HG03025 (cell line): ENCODE measurements around the gene EPAS1.

ENCODE experiments used
- ATAC-seq: cut with Tn5 transposase; IDR thresholded peaks from one replicate; pipeline ENCODE4 v1.9.1; 2021; ENCODE audit warnings: mild to moderate bottlenecking, moderate library complexity; ENCODE audit not compliant: unreplicated experiment, low FRiP score

The EPAS1 gene

DNA sequence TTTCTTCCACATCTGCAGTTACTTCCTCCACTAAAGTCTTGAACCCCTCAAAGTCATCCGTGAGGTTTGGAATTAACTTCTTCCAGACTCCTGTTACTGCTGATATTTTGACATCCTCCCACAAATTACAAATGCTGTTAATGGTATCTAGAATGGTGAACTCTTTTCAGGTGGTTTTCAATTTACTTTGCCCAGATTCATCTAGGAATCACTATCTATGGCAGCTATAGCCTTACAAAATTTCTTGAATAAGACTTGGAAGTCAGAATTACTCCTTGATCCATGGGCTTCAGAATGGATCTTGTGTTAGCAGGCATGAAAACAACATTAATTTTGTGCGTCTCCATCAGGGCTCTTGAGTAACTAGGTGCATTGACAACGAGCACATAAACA is 19.9 kb downstream of the EPAS1 start:
- no peak for ATAC-seq

DNA sequence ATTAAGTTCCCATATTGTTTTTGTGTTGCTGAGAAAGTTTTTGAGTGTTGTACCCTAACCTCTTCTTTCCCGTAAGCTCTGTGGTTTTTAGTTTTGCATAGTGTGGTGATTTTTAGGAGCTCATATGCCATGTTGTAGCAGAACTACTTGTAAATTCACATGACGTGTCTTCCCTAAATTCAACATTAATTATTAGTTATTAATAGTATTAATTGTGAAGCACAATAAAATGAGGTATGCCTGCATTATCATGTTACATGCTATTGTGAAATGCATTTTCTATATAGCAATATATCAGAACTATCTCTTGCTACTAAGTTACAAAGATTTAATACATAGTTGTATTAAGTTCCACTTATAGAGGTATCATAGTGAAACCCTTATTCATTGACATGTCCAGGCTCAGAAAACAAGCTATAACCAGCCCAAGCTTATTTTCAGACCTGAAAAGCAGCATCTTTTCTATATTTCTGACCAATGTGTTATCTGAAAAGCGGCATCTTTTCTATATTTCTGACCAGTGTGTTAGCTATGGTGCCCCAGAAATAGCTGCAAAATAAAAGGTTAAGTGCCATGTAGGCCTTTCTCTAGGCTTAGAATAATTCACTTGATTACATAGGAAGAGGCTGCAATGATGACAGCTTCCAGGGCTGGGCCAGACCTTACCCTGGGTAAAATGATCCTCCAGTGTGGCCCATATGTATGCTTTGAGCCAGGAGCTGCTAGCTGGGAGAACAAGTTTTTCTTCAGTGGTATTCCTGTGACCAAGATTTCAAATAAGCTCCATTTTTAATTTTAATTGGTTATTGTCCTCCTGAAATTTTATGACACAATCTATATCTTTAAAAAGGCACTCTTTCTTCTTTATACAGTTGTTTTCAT is 21.6 kb downstream of the EPAS1 start:
- no peak for ATAC-seq

DNA sequence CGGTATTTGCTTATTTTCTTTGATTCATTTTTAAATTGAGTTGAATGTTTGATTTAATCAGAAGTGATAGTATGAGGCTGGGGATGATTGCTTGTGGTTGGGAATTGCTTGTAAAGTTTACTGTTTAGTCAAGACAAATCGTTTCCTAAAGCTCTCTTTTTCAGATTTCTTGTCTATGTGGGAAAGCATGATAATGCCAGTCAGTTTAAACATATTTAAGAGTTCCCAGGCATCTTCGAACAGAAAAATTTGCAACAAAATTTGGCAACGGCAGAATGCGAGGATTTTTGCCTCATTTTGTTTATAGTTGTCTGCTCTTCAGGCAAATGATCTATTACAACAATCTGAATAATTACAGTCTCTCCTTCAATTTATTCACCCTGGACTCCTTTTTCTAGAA is 22.5 kb downstream of the EPAS1 start:
- no peak for ATAC-seq

DNA sequence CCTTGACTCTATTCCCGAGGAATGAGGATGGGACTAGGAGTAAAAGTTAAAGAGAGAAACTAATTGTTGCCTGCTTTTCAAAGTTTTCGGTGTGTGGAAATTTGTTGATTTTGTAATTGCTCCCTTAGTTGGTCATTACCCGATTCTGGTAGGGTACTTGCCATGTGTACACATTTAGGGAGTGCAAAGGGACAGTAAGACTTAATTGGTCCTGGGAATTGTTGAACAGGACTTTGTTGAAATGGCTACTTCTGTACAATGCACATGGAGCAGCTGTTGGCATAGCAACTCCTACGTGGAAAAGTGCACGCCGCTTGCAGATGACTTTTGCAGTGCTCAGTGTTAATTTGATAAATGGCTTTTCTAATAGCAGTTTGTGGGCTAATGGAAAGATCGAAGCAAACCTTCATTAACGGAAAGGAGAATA is 22.9 kb downstream of the EPAS1 start:
- no peak for ATAC-seq

DNA sequence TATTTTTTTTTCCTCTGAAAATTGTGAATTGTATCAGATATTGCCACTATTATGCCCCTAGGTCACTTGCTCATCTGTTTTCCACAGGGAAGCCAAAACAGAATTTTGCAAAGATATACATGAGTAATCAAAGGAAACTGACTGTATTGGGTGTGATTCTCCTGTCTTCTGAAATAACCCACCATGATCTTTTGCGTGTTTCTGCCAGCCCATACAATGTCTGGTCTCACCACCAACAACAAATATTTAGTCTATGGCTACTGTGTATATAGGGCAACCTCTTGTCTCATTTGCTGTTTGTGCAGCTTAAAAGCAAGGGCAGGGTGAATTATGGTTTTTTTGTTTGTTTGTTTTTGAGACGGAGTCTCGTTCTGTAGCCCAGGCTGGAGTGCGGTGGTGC is 26.5 kb downstream of the EPAS1 start:
- ATAC-seq: no peak

DNA sequence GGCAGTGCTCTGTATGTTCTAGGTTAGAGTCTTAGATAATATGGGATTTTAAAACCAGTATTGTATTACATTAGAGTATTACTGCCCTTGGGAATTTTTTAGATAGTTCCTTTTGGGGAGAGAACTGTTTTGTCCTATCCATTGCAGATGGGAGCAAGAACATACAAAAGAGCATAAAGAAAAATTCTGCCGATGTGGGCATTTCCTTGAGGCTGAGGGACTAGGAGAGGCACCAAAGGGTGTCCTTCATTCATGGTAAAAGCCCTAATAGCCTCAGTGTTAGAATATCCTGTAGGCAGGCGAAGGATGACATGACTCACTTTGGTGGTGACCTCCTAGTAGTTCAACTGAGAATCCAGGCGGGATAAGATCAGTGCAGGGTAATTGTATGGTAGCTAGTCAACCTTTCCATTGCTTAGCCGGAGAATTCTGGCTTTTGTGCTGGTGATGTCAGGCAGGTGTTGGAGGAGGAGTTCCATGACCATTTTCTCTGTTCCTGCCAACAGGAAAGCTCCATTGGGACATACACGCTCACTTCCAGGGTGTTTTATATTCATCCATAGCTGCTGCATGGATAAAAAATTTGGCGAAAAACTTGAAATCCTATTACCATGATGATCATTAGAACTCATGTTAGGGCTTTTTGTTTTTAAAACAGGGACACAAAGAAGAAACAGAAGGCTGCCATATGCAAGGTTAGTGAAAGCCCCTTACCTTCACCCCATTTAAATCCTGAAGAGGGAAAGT is 28.1 kb downstream of the EPAS1 start:
- no peak for ATAC-seq

DNA sequence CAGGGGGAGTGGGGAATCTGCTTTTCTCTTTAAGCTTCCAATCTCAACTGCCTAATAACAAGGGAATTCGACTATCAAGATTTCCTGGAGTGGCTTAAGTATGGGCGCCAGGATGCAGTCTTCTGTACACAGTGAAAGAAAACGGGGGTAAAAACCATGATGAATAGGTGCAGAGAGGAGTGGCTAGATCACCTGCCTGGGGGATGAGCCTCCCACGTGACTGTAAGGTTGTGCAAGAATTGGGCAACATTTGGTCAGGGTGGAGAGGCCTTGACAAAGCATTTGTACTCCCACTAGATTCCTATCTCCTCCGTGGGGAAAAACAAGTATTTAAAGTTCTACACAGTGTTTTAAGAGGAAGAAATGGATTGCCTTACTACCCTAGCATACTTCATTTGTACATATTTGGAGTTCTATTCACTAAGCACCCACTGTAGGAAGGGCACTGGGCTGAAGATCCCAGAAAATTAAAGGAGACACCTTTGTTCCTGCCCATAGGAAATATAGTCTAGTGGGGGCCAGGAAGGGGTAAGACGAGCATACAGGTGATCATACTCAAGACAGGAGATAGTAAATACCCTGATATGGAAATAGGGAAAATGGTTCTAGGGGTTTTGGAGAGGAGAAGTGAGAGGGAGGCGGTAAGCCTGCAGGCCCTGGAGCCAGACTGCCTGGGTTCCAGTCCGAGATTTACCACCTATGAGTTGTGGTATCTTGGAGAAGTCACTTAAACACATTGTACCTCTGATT is 29.2 kb downstream of the EPAS1 start:
- no peak for ATAC-seq

DNA sequence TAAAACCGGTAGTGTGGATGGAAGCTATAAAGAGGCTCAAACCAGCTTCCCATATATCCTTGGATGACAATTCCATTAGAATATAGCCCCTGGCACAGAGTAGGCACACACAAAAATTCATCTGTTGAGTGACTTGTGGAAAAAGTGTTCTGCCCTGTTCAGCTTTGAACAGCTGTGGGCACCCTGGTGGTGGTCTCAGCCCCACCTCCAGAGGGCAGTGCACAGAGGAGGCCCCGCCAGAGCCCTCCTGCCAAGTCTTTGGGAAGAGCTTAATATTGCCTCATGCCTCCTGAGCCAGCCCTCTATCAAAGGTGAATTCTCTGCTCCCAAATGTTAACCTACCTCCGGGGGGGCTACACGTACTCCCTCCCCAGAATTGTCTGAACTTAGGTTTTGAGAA is 30.4 kb downstream of the EPAS1 start:
- ATAC-seq: no peak

DNA sequence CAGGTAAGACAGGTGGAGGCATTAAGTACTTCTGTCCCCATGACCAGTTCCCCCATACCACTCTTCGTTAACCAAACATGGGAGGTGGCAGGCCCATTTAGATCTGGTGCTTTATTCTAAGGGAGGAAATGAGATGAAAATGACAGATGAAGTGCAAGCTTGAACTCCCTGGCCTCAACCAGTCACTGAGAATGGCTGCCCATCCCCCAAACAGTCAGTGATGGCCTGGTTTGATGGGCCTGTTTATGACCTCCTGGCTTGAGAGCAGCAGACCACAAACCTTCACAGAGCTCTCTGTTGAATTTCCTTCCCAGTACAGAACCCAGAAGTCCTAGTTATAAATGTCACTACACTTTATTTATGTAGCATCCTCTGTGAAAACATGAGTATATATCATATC is 31.1 kb downstream of the EPAS1 start:
- no peak for ATAC-seq

DNA sequence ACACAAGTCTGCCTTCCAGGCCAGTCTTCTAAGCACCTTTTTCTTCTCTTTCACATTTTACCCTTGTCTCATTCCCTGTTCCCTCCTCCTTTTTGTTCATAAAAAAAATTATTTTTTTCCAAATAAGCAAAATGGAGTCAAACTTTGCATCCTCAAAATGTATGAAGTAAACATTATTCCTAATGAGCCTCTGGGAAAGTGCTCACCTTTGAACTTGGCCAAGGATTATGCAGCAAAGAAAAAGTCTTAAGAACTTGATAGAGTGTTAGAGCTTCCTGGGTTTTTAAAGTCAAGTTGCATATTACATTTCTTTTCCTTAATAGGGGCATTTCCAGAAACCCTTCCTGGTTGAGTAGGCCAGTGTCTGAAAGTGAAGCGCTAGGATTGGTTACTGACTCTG is 31.6 kb downstream of the EPAS1 start:
- ATAC-seq: no peak

DNA sequence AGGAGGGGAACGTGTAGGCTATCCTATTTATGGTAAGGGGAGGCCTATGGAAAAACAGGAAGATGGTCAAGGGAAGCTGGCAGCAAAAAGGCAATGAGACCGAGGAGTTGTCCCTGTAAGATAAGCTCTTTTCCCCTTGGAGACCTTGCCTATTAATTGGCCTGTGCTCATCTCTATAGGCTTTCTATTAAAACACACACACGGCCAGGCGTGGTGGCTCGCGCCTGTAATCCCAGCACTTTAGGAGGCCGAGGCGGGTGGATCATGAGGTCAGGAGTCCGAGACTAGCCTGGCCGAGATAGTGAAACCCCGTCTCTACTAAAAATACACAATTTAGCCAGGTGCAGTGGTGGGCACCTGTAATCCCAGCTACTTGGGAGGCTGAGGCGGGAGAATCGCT is 32.1 kb downstream of the EPAS1 start:
- no peak for ATAC-seq

DNA sequence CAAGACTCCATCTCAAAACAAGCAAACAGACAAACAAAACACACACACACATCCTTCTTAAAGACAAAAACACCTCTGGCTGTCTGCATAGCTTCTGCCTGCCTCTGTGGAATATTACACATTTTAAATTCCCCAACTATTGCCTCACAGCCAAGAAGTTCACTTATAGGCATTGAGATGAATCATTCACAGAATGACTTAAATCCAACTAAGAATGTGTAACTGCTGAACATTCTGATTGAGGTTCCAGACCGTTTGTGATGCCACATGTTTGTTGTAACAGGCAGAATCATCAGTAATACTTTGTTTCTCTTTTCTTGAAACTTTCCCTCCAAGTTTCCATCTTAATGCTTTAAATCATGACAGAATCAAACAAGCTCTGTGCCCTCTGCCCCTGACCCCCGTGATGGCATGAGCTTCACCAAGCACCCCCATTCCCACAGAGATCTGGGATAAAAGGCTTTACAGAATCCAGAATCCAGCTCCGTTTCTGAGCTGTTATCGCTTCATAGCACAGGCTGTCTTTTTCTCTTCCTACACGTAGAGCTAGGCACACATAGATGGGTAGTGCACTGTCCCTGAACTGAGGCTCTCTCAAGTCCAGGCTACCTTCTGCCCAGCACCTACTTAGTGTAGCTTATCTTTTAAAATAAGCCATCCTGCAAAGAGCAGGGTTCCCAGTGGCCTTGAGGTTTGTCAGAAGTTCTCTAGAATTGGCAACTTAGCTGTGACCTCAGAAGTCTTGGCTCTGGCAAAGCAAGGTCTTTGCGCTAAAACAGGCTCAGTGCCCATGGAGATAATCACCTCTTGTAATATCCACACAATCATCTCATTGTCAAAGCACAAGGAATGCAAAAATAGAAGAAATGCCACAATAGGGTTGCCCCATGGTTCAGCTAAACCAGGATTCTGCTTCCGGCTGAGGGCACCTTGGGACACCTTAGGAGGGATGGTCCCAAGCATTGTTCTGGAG is 32.9 kb downstream of the EPAS1 start:
- no peak for ATAC-seq

DNA sequence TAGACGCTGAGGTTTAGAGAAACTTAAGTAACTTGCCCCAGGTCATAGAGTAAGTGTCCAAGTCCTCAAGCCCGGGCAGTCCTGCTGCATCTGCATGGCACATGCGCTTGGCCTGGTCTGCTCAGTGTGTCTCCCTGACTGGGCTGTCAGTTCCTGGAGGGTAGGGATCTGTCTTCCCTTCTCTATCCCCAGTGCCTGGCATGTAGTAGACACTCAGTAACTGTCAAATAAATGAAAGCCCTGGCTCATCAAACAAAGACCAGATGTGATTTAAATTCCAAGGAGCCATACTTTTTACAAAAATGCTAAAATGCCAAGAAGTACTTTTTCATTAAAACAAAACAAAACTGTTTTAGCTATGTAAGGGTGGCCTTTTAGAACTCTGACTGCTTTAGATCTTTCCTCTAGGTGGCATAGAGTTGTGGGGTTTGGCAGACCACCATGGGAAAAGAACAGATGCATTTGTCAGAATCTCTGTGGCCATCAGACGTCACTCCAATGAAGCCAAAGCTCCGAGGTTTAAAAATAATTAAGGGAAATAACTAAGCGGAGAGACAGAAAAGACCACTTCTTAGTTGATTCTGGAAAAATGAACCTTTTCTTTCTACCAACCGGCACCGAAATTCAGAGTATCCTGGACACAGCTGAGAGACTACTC is 34.0 kb downstream of the EPAS1 start:
- ATAC-seq: no peak

DNA sequence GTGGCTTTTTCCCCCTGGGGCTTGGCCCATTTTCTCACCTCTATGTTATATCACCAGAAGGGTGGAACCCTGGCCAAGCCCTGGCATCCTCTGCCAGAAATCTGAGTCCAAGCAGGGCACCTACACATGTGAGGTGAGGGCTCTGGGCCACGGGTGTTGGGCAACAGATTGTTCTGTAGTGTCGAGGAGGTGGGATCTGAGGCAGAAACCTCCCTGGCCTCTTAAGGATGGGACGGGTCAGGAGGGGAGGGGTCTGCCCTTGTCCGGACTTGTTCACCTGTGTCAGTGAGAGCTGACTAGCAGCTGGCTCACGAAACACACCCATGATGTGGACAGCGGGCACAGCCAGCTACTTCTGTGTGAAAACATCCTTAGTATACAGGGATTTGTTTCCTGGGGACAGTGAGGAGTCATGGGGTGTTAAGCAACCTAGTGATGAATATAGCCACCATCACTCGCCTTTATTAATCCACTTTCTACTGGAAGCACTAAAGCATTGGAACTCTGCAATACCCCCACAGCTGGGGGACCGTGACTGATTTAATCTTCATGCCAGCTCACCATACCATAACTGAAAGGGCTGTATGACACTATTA is 35.6 kb downstream of the EPAS1 start:
- no peak for ATAC-seq

DNA sequence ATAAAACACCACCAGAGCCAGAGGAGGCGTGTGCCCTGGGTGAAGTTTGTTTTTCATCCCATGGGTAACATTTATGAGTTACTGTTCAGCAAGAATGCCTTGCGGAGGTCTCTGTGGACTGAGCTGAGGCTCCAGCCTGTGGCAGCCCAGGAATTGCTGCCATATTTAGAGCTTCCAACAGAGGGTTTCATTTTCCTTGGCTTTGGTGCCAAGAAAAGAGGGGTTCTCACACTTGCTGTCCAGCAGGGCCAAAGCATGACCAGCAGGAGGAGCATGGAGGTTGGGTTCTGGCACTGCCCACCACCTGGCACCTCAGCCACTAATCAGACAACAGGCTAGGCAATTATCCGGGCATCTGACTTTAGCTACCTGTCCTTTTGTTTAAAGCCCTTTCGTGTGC is 36.7 kb downstream of the EPAS1 start:
- ATAC-seq: no peak

DNA sequence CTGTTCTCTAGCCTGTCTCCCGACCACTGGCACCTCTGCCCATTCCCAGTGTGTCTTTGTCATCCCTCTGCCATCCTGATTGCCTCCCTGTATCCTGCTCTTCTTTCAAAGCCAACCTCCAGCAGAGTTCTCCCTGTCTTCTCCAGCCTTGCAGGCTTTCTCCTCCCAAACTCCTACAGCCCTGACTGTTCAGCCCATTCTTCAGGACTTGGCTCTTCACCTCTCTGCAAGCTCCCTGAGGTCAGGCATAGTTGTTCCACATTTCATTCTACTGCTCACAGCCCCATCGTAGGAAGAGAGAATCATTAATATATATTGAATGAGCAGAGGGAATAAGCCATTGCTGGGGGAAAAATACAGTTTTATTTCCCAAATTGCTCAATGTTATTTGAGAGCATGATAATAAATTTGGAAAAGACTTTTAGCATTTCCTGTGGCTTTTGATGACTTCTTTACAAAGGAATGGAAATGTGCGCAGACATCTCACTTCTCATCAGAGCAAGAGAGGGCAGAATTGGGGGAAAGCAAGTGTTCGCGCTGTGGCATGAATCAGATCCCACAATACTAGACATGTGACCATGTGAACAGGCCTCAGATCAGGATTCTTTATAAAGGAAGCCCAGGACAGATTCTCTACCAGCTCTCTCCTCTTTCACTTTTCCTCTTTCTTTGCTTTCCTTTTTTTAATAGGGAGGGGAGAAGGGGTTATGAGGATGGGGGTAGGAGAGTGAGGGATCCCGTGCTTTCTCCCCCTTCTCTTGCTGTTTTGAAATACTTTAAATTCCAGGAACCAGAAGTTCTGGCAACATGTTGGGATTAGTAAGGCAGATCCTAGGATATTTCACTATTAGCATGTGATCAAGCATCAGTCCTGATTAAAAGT is 37.4 kb downstream of the EPAS1 start:
- ATAC-seq: no peak

DNA sequence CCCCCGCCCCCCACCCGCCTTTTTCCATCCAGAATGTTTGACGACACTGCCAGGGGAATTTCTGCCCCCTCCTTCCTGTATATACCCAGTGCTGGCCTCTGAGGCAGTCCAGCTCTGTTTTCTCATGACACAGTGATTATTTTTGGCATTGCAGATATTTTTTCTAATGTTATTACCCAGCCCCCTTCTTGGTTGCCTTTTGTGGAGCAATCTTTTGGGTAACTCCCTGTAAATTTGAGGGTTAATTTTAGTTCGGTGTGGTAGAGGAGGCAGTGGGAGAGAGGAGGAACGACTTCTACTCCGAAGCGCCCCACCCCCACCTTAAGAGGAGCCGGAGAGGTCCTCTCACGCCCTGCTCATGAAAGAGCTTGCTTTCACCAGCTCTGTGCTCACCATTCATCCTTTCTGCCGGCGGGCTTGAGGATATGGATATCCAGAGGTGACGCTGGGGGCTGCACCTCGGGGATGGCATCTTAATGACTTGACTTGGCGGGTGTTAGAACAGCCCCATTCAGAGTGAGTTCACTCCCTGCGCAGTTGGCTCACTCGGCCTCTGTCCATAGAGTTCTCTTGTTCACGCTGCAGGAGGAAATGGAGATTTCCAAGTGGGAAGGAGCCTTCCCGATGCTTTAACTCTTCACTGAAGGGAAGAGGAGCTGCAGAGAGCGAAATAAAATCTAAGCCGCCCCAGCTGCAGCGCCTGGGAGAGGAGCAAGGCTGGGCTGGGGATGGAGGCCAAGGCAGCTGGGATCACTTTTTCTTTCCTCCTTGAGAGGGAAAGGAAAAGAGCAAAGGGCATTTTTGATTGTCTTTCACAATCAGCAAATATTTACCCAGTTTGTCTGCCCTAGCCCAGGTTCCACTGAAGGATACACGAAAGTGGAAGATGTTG is 38.4 kb downstream of the EPAS1 start:
- ATAC-seq: no peak
